NB4 (cell line): ENCODE results near the gene LINC01488.

ENCODE experiments used
- POLR2A ChIP-seq: IDR thresholded peaks from 2 replicates; pipeline ENCODE4 v1.6.1; 2011; ENCODE audit warnings: mild to moderate bottlenecking; ENCODE audit not compliant: insufficient read length; ENCODE audit errors: extremely low read depth
- TF ChIP-seq, protein P1 (sequence below): IDR thresholded peaks from one replicate; pipeline ENCODE4 v1.5.1; 2012; ENCODE audit warnings: low read depth, low read length

DNA sequence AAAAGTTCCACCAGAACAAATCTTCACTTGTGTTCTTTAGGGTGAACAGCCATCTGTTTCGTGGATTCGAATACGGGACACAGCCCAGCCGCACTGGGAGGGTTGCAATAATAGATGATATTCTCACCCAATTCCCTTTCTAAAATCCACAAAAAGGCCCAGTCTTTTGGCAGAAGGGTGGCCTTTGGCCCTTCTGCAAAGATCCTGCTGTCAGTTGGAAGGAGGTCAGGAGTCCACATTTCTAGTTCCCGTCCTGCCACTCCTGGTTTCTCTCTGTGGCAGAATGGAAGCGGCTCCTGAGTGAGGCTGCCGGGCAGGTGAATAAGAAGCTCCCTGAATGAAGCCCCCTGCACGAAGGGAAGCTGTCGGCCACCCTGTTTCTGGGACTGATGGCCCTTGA lies 11.2 kb upstream of the LINC01488 start:
- TF ChIP-seq, protein P1, sequence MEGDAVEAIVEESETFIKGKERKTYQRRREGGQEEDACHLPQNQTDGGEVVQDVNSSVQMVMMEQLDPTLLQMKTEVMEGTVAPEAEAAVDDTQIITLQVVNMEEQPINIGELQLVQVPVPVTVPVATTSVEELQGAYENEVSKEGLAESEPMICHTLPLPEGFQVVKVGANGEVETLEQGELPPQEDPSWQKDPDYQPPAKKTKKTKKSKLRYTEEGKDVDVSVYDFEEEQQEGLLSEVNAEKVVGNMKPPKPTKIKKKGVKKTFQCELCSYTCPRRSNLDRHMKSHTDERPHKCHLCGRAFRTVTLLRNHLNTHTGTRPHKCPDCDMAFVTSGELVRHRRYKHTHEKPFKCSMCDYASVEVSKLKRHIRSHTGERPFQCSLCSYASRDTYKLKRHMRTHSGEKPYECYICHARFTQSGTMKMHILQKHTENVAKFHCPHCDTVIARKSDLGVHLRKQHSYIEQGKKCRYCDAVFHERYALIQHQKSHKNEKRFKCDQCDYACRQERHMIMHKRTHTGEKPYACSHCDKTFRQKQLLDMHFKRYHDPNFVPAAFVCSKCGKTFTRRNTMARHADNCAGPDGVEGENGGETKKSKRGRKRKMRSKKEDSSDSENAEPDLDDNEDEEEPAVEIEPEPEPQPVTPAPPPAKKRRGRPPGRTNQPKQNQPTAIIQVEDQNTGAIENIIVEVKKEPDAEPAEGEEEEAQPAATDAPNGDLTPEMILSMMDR, result no peak
- no peak for TF ChIP-seq POLR2A
